GM21515 (cell line): Measurements from ENCODE around the gene KRTAP4-7.
"Not testable (repeated sequence)": the region's sequence is repeated elsewhere in the genome, so short reads cannot be mapped to it uniquely, and the experiment has no call there.

Source experiments
- ATAC-seq: cut with Tn5 transposase; IDR thresholded peaks from one replicate; pipeline ENCODE4 v1.9.1; 2021; ENCODE audit not compliant: unreplicated experiment

The KRTAP4-7 gene

DNA sequence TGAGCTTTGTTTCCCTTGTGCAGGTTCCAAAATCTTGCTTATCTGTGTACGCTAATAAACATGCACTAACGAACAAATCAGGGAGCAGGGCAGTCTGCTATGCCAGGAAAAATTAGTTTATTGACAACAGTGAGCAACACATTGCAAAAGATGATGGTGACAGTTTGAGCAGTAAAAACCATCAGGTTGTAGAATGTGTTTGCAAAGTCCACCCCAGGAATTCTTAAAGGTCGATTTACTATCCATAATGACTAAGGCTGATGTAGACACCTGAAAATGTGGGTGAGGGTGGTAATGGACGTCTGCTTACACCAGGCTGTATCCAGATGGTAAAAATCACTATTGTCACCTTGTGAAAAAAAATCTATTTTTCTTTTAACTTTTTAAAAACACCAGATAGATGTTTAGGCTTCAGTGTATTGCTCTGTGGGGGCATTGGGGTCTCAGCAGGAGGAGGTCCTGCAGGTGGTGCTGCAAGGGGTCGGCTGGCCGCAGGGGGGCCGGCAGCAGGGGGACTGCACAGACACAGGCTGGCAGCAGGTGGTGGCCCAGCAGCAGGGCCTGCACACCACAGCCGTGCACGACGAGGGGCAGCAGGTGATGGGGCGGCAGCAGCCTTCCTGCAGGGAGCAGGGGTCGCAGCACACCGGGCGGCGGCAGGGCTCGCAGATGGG, 18.8 kb upstream of the KRTAP4-7 start:
- ATAC-seq = not testable (repeated sequence)

DNA sequence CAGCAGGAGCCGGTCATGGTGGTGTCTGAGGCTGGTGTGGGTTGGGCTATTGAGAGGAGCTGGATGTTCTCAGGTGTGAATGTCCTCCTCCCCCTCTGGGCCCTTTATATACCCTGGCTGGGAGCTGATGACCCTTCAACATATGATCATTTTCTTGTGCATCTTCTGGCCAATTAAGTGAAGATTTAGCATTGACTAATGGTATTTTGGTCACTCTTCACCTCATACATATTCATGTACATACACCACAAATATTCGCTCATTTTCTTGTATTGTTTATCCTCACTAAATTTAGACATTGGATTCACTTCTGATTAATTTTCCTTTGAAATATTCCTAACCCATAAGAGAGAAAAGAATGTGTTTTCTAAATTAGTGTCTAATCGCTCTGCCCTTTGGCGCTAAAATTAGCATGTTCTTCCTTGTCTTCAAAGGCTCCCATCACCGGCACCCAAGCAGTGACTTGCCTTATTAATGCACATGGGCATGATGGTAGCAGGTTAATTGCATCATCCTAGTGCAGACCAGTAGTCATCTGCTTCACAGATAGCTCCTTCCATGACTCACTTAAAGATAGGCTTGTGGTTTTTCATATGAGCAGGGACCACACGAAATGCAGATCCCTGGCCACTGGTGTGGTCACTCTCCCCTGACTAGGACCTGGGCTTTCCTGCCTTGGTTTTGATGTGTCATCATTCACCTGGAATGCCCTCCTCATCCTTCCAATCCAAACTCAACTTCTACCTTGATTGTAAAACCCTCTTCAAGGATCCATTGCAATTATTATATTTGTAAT, 17.9 kb upstream of the KRTAP4-7 start, which contains the start of gene KRTAP2-4:
TSS of gene KRTAP2-4 (minus strand) at position 51 of the 796 bp plus-strand sequence. CDS start at position 17, 34 bp downstream.
- no peak for ATAC-seq

DNA sequence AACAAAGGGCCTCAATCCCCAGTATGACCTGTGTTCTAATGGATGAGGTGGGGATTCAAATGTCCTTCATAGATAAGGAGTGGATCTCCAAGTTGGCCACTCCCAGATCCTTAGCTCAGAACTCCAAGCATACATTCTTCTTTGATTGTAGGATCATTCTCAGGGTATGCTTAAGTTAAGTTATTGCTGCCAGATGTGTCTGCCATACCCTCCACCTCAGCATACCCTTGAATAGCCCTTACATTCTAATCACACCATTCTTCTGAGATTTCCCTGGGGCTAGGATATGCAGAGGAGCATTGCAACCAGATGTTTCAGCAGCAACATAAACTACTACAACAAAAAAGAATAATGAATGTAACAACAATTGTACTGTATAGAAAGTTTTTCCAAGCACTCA, 16.7 kb upstream of the KRTAP4-7 start:
- ATAC-seq = no peak

DNA sequence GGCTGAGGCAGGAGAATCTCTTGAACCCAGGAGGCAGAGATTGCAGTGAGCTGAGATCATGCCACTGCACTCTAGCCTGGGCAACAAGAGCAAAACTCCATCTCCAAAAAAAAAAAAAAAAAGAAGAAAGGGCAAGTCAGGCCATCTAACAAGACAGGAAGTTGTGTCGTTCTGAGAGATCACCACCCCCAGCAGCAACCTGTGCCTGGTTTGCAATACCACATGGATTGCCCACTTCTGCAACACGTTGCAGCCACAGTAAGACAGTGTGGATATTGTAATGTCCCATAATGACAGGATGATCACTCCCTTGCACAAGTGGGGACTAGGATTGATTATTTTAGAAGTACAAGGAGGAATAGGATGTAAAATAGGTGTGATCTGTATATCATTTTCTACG, 14.9 kb upstream of the KRTAP4-7 start:
- ATAC-seq = no peak

DNA sequence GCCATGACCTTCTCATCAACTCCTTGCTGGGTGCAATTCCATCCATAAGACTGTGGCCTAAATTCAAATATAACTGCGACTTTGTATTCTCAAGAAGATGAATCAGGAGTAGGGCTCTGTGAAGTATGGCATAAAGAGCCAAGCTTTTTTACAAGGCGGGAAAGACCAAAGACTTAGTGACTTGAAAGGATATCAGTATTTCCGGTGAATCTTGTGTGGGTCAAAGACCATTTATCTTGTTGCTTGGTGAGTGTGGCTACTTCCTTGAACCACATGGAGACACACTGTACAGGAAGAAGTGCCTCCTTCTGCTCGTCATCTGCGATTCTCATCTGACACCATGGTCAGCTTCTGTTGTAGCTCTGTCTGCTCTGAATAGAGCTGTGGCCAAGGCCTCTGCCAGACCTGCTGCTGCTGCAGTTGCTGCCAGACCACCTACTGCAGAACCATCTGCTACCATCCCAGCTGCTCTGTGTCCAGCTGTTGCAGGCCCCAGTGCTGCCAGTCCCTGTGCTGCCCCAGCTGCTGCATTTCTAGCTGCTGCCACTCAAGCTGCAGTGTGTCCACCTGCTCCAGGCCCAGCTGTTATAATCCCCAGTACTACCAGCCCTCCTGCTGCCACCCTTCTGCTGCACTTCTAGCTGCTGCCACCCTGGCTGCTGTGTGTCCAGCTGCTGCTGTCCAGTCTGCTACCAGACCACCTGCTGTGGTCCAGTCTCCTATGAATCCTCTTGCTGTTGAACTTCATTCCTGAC, 12.2 kb upstream of the KRTAP4-7 start:
- ATAC-seq = no peak

DNA sequence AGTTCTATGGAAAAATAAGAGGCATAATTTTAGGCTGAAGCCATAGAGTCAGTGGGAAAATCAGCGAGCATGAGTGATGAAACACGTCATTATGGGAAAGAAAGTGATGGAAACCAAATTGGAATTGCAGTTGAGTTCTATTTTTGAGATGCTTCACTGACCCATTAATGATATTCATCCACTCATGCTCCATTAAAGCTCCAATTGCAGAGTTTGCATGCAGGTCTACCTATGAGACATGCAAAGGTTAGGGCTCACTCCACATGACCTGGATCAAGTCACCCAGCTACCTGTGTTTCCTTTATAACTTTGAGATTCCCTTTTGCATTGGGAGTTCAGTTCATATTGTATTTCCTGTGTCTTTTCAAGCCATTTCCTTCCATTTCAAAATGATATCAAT, 10.3 kb upstream of the KRTAP4-7 start:
- no peak for ATAC-seq

DNA sequence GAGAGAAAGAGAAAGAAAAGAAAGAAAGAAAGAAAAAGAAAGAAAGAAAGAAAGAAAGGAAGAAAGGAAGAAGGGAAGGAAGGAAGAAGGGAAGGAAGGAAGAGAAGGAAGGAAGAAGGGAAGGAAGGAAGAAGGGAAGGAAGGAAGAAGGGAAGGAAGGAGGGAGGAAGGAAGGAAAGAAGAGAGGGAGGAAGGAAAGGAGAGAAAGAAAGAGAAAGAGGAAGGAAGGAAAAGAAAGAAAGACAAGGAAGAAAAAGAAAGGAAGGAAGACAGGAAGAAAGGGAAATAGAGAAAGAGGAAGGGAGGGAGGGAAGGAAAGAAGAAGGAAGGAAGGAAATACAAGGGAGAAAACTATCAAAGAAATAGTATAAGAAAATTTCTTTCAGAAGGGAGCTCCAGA, 7.2 kb upstream of the KRTAP4-7 start:
- no peak for ATAC-seq

DNA sequence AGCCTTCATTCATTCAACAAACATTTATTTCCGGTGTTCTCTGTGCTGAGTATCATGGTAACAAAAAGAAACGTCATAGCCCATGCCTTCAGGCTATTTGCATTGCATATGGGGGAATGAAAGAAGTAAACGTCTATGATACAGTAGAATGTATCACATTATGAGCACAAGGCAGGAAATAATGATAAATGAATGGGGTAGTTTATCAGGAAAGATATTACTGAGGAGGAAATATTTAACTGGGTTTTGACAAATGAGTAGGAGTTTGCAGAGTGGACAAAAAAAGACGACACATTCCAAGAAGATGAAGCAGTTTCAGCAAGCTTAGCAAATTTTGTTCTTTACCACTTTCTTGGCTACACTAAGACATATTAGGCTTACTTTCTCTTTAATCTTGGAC, 1.3 kb upstream of the KRTAP4-7 start:
- ATAC-seq = no peak

DNA sequence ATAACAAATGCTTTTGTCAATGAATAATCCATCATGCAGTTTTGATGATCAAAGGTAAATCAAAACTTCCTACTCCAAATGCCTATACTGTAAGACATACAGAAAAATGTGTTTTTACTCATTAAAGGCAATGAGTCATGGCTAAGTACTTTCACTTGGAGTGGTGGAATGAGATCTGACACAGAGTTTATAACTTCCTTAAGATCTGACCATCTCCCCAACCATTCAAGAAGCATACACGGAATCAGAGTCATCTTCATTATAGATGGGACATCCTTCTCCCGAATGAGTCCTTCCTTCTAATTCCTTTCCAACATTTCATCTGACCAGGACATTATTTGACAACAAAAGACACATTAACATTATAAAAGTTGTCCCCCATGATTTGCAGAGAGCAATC, 523 bp upstream of the KRTAP4-7 start:
- ATAC-seq = not testable (repeated sequence)

DNA sequence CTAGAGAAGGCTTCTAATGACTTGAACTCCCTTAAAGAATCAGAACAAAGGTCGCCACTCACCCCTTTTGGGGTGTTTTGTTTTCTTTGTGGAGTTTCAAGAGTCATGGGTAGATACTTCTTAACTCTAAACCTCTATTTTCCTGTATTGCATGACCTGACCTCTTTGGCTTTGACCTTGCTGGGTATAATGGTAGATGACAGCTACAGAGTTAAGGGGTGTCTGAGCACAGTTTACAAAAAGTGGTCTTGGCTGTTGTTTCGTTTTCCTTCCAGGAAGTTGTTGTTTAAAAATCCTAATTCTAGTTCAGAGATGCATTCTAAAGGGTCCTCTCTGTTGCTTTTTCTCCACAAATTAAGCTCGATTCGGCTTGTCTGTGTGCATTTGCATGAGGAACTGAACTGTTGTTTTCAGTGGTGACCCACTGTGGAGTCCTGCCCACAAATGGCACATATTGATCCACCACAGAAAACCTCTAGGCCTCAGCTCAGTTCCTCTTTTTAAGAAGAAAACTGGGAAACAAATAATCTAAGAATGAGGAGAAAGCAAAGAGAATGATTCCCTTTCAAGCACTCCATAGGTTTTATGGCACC, 4.9 kb downstream of the KRTAP4-7 start:
- ATAC-seq = not testable (repeated sequence)

DNA sequence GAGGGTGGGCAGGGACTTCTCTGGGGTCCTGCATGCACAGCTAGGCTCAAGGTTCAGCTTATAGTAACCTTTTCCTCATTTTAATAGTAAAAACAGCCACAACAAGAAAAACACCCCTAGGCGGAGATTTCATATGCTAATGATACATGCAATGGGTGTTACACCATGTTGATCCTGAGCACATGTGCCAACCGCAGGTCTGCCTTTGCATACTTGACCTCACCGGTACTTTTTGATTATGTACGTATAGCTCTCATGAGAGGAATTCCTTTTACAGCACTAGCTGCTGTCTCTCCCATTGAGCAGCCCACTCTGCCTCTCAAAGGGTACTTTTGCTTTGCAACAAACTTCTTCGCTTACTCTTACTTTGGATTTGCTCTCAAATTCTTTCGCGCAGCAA, 12.1 kb downstream of the KRTAP4-7 start:
- ATAC-seq = no peak

DNA sequence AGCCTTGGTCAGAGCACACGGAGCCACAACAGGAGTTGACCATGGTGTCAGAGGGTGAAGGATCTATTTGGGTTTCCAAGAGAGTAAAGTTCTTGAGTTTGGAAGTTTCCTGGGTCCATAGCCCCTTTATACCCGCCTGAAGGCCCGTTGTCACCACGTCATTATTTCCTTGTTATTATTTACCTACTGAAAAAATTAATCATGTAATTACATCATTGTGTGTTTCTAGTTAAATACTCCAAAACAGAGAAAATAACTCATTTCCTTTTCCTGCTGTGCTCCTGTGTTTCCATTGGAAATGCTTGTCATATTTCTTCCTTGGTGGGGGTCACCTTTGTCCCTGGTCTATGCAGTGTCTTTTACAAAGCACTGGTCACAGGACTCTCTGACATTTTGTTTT, 14.1 kb downstream of the KRTAP4-7 start, which contains the start of gene KRTAP4-8:
TSS of gene KRTAP4-8 (minus strand) at position 101 of the 400 bp plus-strand sequence. CDS start at position 43, 58 bp downstream.
- ATAC-seq = no peak

DNA sequence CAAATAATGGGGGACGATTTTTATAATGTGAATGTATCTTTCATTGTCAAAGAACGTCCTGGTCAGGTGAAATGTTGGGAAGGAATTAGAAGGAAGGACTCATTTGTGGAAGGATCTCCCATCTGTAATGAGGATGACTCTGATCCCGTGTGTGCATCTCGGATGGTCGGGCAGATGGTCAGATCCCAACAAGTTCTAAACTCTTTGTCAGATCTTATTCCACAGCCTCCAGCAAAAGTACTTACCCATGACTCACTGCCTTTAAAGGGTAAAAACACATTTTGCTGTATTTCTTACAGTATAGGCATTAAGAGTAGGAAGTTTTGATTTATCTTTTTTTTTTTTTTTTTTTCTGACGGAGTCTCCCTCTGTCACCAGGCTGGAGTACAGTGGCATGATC, 14.5 kb downstream of the KRTAP4-7 start:
- no peak for ATAC-seq

DNA sequence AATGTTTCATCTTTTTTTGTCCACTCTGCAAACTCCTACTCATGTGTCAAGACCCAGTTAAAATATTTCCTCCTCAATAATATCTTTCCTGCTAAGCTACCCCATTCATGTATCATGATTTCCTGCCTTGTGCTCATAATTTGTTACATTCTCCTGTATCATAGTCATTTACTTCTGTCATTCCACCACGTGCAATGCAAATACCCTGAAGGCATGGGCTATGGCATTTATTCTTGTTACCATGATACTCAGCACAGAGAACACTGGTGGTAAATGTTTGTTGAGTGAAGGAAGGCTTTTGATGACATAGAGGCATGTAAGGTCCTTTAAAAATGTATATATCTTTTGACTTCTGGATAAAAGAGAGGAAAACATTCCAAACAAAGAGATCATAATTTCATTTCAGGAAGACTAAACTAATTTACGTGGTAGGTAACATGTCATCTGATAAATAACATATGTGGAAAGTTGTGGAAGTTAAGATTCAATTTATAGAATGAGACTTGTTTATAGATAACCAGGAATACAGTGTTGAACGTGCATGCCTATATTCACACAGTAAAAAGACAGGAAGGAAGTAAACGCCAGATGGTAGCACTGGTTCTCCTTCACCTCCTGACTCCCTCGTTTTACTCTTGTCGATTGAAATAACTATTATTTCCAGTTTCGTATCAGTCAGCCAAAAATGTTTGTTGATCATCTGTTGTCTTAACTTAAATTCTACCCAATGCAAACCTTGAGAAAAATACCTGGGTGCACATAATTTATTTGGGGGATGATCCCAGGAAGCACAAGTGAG, 15.9 kb downstream of the KRTAP4-7 start:
- ATAC-seq = not testable (repeated sequence)

DNA sequence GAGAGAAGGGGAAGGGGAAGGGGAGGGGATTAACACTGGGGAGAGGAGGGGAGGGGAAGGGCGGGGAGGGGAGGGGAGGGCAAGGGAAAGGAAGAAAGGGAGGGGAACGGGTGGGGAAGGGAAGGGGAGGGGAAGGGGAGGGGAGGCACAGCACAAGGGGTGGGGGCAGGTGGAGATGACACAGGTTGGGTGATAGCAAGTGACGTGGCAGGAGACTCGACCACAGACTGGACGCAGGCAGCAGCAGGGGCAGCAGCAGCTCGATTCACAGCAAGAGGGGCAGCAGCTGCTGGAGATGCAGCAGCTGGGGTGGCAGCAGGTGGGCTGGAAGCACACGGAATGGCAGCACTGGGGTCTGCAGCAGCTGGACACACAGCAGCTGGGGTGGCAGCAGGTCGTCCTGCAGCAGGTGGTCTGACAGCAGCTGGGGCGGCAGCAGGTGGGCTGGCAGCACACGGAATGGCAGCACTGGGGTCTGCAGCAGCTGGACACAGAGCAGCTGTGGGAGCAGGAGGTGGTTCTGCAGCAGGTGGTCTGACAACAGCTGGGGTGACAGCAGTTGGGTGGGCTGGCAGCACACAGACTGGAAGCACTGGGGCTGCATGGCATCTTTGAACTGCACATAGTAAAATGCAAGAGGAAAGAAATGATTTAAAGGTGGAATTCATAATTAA, 17.8 kb downstream of the KRTAP4-7 start, which contains the start of gene KRTAP4-16:
TSS of gene KRTAP4-16 (minus strand) at position 624 of the 674 bp plus-strand sequence. CDS start at position 624, 0 bp downstream.
- no peak for ATAC-seq

DNA sequence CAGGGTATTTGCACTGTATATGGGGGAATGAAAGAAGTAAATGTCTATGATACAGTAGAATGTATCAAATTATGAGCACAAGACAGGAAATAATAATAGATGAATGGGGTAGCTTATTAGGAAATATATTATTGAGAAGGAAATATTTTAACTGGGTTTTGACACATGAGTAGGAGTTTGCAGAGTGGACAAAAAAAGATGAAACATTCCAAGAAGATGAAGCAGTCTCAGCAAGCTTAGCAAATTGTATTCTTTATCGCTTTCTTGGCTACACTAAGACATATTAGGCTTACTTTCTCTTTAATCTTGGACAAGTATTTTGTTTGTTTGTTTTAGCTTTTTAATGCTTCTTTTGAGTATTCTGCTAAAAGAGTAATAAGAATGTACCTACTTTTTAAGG, 19.9 kb downstream of the KRTAP4-7 start:
- ATAC-seq = no peak

DNA sequence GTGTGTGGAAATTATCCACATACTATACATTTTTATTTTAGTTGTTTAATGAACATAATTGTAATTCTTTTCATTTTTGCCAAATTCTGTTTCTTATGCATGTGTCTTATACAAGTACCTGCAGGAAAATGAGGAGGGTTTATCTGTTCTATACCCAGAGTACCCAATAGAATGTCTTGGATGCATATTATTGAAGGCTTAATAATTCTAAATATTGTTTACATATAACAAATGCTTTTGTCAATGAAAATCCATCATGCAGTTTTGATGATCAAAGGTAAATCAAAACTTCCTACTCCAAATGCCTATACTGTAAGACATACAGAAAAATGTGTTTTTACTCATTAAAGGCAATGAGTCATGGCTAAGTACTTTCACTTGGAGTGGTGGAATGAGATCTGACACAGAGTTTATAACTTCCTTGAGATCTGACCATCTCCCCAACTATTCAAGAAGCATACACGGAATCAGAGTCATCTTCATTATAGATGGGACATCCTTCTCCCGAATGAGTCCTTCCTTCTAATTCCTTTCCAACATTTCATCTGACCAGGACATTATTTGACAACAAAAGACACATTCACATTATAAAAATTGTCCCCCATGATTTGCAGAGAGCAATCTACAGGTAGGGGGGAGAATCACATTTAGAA, 20.6 kb downstream of the KRTAP4-7 start:
- not testable (repeated sequence) for ATAC-seq

DNA sequence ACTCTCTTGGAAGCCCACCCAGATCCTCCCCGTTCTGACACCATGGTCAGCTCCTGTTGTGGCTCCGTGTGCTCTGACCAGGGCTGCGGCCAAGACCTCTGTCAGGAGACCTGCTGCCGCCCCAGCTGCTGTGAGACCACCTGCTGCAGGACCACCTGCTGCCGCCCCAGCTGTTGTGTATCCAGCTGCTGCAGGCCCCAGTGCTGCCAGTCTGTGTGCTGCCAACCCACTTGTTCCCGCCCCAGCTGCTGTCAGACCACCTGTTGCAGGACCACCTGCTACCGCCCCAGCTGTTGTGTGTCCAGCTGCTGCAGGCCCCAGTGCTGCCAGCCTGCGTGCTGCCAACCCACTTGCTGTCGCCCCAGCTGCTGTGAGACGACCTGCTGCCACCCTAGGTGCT, 21.4 kb downstream of the KRTAP4-7 start, which contains the start of gene KRTAP4-9:
TSS of gene KRTAP4-9 (plus strand) at position 43 of the 400 bp plus-strand sequence. CDS start at position 43, 0 bp downstream.
- not testable (repeated sequence) for ATAC-seq

DNA sequence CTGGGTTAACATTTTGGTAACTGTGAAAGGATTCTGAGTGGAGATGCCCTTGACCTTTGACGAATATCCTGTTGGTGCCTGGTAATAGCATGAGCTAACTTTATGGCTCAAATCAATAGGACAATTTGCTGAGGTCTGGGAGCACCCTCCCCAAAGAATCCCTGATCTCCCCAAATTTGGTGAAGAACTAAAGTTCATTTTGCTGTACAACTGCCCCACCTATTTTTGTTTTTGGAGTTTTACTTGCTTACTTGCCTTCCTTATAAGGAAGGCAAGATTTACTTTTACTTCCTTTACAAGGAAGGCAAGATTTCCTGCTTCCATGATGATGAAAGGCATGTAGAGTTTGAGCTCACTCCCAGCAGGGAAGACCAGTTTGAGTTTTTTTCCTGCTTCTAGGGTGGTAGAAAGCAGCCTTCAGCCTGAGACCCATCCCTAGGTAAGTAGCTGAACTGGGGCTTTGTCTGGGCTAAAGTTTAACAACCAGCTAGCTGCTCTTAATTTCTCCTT, 24.0 kb downstream of the KRTAP4-7 start:
- no peak for ATAC-seq
